Right atrium auricular region (tissue), 2 donors: Measurements from ENCODE around the gene PSORS1C1. TPM values are rescaled to one million over a fixed set of nuclear protein-coding genes. Genes with fewer than 3 reads are reported as not detected.

ENCODE experiments used
- DNase-seq: peaks from one replicate; pipeline ENCODE4 v3.0.0-alpha.2; 2019; ENCODE audit warnings: low spot score
- H3K27ac ChIP-seq, 2 donors: fragments of 200-600 bp; sonication (generic); 1 replicate in 1 of 2; 2 replicates in 1 of 2; pipeline ENCODE4 v1.5.1; 2016 to 2019
- H3K27me3 ChIP-seq, 2 donors: fragments of 200-600 bp; sonication (generic); one replicate each; pipeline versions ENCODE4 v1.5.1 to v1.6.0; 2017 to 2019
- H3K36me3 ChIP-seq: fragments of 200-600 bp; sonication (generic); one replicate; pipeline ENCODE4 v1.5.1; 2016
- H3K4me1 ChIP-seq, 2 donors: fragments of 200-600 bp; sonication (generic); one replicate each; pipeline versions ENCODE4 v1.5.1 to v1.6.0; 2017 to 2019
- H3K4me3 ChIP-seq, 2 donors: fragments of 200-600 bp; sonication (generic); 1 replicate in 1 of 2; 2 replicates in 1 of 2; pipeline ENCODE4 v1.5.1; 2017 to 2019; ENCODE audit warnings: mild to moderate bottlenecking in 1 of 2, moderate library complexity in 1 of 2
- H3K9me3 ChIP-seq, 2 donors: fragments of 200-600 bp; sonication (generic); one replicate each; pipeline ENCODE4 v1.5.1; 2019
- CTCF ChIP-seq, 2 donors: fragments of 200-600 bp; sonication (generic); IDR thresholded peaks; one replicate each; pipeline ENCODE4 v1.5.1; 2019; ENCODE audit warnings: antibody characterized with exemption in 2 of 2
- total RNA-seq, 2 donors: library from RNA; depleted of rRNA; stranded (reverse); fragments of >200 nt; gene quantifications; one replicate each; pipeline ENCODE4 v1.1.0, GENCODE V29; 2016

The PSORS1C1 gene
- total RNA-seq, 2 donors from 2014 or later = 0.33 to 1.5 TPM

GRCh38 chr6:31125162-31125561, 10.6 kb downstream of the PSORS1C1 start:
- DNase-seq = peak; percentile 61
- no peaks in the 10 kb centered on the region for H3K27me3 ChIP-seq
- peaks cover 0 to 37% of the 10 kb centered on the region in 2 donors for H3K4me1 ChIP-seq
- peak overlapping the region in 1 of 2 donors; percentile 55 for H3K27ac ChIP-seq
- no peak for TF ChIP-seq CTCF (IDR thresholded peaks at IDR 0.05)
- H3K9me3 ChIP-seq = no peaks in the 10 kb centered on the region
- H3K36me3 ChIP-seq = no peaks in the 10 kb centered on the region
- H3K4me3 ChIP-seq = no peak overlapping the region

GRCh38 chr6:31125586-31126363, 11.2 kb downstream of the PSORS1C1 start:
- peak; percentile 60 for DNase-seq
- H3K4me1 ChIP-seq = peaks cover 0 to 37% of the 10 kb centered on the region in 2 donors

GRCh38 chr6:31126396-31127175, 12.0 kb downstream of the PSORS1C1 start:
- Histone ChIP-seq H3K27me3 (no peaks in the 10 kb centered on the region), H3K4me3 (no peak overlapping the region), H3K36me3 (no peaks in the 10 kb centered on the region), H3K4me1 (peaks cover 0 to 37% of the 10 kb centered on the region in 2 donors), H3K9me3 (no peaks in the 10 kb centered on the region), H3K27ac (peak overlapping the region; percentile 55 to 83)
- no peak for DNase-seq
- no peak for TF ChIP-seq CTCF (IDR thresholded peaks at IDR 0.05)

More at GRCh38 chr6:31125586-31126363, 11.2 kb downstream of the PSORS1C1 start:
- TF ChIP-seq CTCF (IDR thresholded peaks at IDR 0.05) = no peak
- Histone ChIP-seq H3K9me3 (no peaks in the 10 kb centered on the region), H3K4me3 (no peak overlapping the region), H3K36me3 (no peaks in the 10 kb centered on the region), H3K27ac (peak overlapping the region; percentile 55 to 83), H3K27me3 (no peaks in the 10 kb centered on the region)

- Histone ChIP-seq H3K4me3 (no peak overlapping the region), H3K27ac (no peak overlapping the region), H3K36me3 (no peaks in the 10 kb centered on the region), H3K27me3 (no peaks in the 10 kb centered on the region), H3K4me1 (peaks cover 0 to 29% of the 10 kb centered on the region in 2 donors), H3K9me3 (no peaks in the 10 kb centered on the region)
- peak; percentile 81 to 90 for TF ChIP-seq CTCF (IDR thresholded peaks at IDR 0.05)
- DNase-seq = peak; percentile 62
Observed at GRCh38 chr6:31128093-31128676, 13.6 kb downstream of the PSORS1C1 start.

- no peaks in the 10 kb centered on the region for H3K36me3 ChIP-seq
- DNase-seq = no peak
- H3K27me3 ChIP-seq = no peaks in the 10 kb centered on the region
- TF ChIP-seq CTCF (IDR thresholded peaks at IDR 0.05) = no peak
- H3K27ac ChIP-seq = no peak overlapping the region
- no peaks in the 10 kb centered on the region for H3K9me3 ChIP-seq
- H3K4me1 ChIP-seq = peaks cover 0 to 23% of the 10 kb centered on the region in 2 donors
- H3K4me3 ChIP-seq = no peak overlapping the region
Observed at GRCh38 chr6:31129130-31129529, 14.5 kb downstream of the PSORS1C1 start.
